ENCODE results near the gene ZNF654. TPM values are rescaled to one million over a fixed set of nuclear protein-coding genes. Genes with fewer than 3 reads are reported as not detected.

ZNF654 gene
- total RNA-seq, 1 donor from 2014 or later: 11.8 TPM

DNA sequence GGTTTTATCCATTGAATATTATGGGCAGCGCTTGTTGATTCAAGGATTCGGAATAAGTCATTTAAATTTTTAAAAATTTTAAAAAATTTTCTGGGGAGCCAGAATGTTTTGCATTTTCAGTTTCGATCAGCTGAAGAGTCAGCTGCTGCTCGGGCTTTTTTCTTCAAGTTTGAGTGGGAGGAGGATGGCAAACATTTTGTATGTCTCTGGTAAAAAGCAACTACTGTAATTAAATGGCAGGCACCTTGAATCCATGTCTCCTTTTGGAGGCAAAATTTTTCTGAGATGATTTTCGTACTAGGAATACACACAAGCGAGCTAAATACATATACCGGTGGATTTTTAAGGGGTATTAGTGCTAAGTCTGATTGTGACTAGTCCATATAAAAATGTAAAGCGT, 91.3 kb downstream of the ZNF654 start:
- Mint-ChIP-seq H3K4me1 (ENCODE audit: low read depth, unreplicated experiment) (peaks cover 8% of the 10 kb centered on the region), H3K4me3 (ENCODE audit: unreplicated experiment) (peak overlapping the region; percentile 97), H3K9me3 (ENCODE audit: unreplicated experiment) (peaks cover 2% of the 10 kb centered on the region), H3K36me3 (ENCODE audit: unreplicated experiment) (no peaks in the 10 kb centered on the region), H3K27ac (ENCODE audit: unreplicated experiment) (peak overlapping the region; percentile 95), H3K27me3 (ENCODE audit: unreplicated experiment) (no peaks in the 10 kb centered on the region)
- TF ChIP-seq, protein P1, sequence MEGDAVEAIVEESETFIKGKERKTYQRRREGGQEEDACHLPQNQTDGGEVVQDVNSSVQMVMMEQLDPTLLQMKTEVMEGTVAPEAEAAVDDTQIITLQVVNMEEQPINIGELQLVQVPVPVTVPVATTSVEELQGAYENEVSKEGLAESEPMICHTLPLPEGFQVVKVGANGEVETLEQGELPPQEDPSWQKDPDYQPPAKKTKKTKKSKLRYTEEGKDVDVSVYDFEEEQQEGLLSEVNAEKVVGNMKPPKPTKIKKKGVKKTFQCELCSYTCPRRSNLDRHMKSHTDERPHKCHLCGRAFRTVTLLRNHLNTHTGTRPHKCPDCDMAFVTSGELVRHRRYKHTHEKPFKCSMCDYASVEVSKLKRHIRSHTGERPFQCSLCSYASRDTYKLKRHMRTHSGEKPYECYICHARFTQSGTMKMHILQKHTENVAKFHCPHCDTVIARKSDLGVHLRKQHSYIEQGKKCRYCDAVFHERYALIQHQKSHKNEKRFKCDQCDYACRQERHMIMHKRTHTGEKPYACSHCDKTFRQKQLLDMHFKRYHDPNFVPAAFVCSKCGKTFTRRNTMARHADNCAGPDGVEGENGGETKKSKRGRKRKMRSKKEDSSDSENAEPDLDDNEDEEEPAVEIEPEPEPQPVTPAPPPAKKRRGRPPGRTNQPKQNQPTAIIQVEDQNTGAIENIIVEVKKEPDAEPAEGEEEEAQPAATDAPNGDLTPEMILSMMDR (IDR thresholded peaks at IDR 0.05; ENCODE audit: partially characterized antibody, unreplicated experiment): no peak
- no peak for DNase-seq

DNA sequence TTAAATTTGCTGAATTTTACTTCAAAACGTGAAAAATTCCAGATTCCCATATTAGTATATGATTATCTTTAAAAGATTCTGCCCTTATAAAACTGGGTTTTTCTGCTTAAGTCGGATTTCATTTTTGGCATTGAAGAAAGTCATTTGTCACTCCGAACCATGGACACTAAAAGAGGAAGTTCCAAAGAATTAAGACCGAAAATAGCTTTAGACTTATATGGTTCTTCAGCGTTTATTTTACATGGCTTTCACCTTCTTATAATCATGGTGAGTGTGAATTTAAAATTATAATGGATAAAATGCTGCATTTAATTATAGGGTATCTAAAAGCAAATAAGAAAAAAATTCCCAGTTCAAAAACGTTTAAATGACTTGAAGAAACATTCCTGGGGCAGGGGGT, 91.8 kb downstream of the ZNF654 start:
- H3K36me3 Mint-ChIP-seq (ENCODE audit: unreplicated experiment): no peaks in the 10 kb centered on the region
- TF ChIP-seq, protein P1 (IDR thresholded peaks at IDR 0.05; ENCODE audit: partially characterized antibody, unreplicated experiment): no peak
- H3K27ac Mint-ChIP-seq (ENCODE audit: unreplicated experiment): peak overlapping the region; percentile 78
- peaks cover 2% of the 10 kb centered on the region for H3K9me3 Mint-ChIP-seq (ENCODE audit: unreplicated experiment)
- H3K27me3 Mint-ChIP-seq (ENCODE audit: unreplicated experiment): no peaks in the 10 kb centered on the region
- peaks cover 8% of the 10 kb centered on the region for H3K4me1 Mint-ChIP-seq (ENCODE audit: low read depth, unreplicated experiment)
- peak overlapping the region; percentile 97 for H3K4me3 Mint-ChIP-seq (ENCODE audit: unreplicated experiment)
- DNase-seq: no peak

DNA sequence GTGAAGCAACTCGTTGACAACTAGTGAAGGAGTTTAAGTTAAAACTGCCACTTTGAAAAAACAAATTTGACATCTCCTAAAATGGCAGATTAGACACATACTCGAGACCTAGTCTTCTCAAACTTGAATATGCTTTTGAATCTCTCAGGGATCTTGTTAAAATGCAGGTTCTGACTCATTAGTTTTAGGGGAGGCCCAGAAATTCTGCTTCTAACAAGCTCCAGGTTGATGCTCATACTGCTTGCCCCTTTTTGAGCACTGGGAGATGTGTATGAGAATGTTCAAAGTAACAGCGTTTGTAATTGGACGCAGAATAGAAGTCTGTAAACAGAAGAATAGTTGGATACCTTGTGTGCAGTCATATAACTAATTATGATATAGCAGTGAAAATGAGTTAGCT, 92.3 kb downstream of the ZNF654 start:
- Mint-ChIP-seq H3K27me3 (ENCODE audit: unreplicated experiment) (no peaks in the 10 kb centered on the region), H3K4me3 (ENCODE audit: unreplicated experiment) (peak overlapping the region; percentile 76), H3K4me1 (ENCODE audit: low read depth, unreplicated experiment) (peaks cover 8% of the 10 kb centered on the region), H3K9me3 (ENCODE audit: unreplicated experiment) (peaks cover 2% of the 10 kb centered on the region), H3K27ac (ENCODE audit: unreplicated experiment) (no peak overlapping the region), H3K36me3 (ENCODE audit: unreplicated experiment) (no peaks in the 10 kb centered on the region)
- TF ChIP-seq, protein P1 (IDR thresholded peaks at IDR 0.05; ENCODE audit: partially characterized antibody, unreplicated experiment): no peak
- DNase-seq: no peak

DNA sequence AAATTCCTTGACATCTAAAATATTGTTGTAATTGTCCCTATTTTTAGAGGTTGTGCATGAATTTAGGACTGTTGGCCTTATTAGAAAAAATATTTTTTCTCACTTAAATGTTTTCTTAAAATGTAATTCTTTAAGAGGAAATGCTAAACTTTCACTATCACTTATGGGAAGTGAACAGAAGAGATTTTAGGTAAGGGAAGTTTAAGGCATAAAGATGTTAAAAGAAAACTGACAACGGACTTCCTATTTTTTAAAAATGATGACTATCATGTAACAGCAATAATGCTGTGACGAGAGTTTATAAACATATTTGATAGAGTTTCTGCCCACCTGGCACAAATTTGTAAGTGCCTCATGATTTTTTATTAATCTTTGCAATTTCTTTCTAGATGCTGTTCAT, 93.8 kb downstream of the ZNF654 start:
- no peak for DNase-seq
- Mint-ChIP-seq H3K4me1 (ENCODE audit: low read depth, unreplicated experiment) (peaks cover 8% of the 10 kb centered on the region), H3K9me3 (ENCODE audit: unreplicated experiment) (peaks cover 2% of the 10 kb centered on the region), H3K27ac (ENCODE audit: unreplicated experiment) (no peak overlapping the region), H3K27me3 (ENCODE audit: unreplicated experiment) (no peaks in the 10 kb centered on the region), H3K4me3 (ENCODE audit: unreplicated experiment) (no peak overlapping the region), H3K36me3 (ENCODE audit: unreplicated experiment) (no peaks in the 10 kb centered on the region)
- TF ChIP-seq, protein P1 (IDR thresholded peaks at IDR 0.05; ENCODE audit: partially characterized antibody, unreplicated experiment): no peak

DNA sequence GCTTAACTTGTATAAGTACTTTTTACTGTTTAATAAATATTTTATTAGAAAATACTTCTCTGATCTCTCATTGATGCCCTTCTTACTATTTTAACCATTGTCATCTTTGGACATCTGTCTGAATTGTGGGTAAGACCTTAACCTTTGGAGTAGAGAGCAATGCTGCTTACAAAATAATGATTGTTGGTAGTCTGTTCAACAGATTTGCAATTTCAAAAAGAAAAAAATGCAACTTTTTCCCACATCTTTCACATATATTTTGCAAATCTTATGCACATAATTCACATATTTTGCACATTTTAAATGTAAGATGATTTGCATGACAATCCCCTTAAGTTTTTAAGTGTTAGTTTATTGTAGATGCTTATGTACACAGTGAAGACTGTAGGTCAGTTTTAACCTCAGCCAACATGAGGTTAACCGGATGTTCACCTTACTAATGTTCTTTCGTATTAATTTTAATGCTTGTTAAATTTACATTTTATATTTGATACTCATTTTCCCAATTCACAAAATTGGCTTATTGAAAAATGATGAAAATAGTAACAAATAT, 107.4 kb downstream of the ZNF654 start:
- TF ChIP-seq, protein P1 (IDR thresholded peaks at IDR 0.05; ENCODE audit: partially characterized antibody, unreplicated experiment): no peak
- Mint-ChIP-seq H3K27me3 (ENCODE audit: unreplicated experiment) (no peaks in the 10 kb centered on the region), H3K36me3 (ENCODE audit: unreplicated experiment) (no peaks in the 10 kb centered on the region), H3K27ac (ENCODE audit: unreplicated experiment) (no peak overlapping the region), H3K4me1 (ENCODE audit: low read depth, unreplicated experiment) (no peaks in the 10 kb centered on the region), H3K4me3 (ENCODE audit: unreplicated experiment) (no peak overlapping the region), H3K9me3 (ENCODE audit: unreplicated experiment) (peaks cover 1% of the 10 kb centered on the region)
- DNase-seq: no peak

Measured in glutamatergic neuron (in vitro differentiated cells).